SK-N-MC (cell line): ENCODE results near the gene OR2H2.

Experiments used
- EZH2 ChIP-seq: fragments of 200-600 bp; sonication (generic); IDR thresholded peaks from one replicate; pipeline ENCODE4 v1.6.1; 2017; ENCODE audit warnings: antibody characterized with exemption
- POLR2AphosphoS5 ChIP-seq: IDR thresholded peaks from 2 replicates; pipeline ENCODE4 v1.6.1; 2012; ENCODE audit warnings: mild to moderate bottlenecking, low read depth, low read length, borderline replicate concordance

DNA sequence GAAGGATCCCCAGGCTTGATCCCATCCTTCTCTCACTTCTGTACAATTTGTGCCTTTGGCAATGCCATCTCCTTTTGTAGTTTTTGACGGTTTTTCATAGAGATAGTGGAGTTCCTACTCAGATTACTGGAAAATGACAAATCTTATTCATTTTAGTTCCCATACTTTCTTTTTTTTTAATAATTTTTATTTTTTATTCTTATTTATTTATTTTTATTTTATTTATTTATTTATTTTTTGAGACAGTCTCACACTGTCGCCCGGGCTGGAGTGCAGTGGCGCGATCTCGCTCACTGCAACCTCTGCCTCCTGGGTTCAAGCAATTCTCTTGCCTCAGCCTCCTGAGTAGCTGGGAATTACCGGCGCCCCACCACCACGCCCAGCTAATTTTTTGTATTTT lies 52.3 kb downstream of the OR2H2 start:
- TF ChIP-seq POLR2AphosphoS5 (no peak), EZH2 (no peak)
